Natural killer cell treated with Interleukin-12 subunit alpha and Interleukin-12 subunit beta and Interleukin-15 and Interleukin-18, amount 100 ng/mL, for 72 hours (primary cell): Measurements from ENCODE around the gene BPIFA1. TPM values are rescaled to one million over a fixed set of nuclear protein-coding genes. Genes with fewer than 3 reads are reported as not detected.

Experiments
- ATAC-seq, 2 donors: fragments of 150-1000 bp; cut with Tn5 transposase in 1 of 2; sonication (Bioruptor Pico), chemical (Tn5 transposase) in 1 of 2; 2 replicates each; pipeline ENCODE4 v1.10.0; 2021
- DNase-seq: peaks from one replicate; pipeline ENCODE4 v3.0.0; 2022; ENCODE audit warnings: low spot score
- H3K27ac Mint-ChIP-seq, 2 donors: 1 replicate in 1 of 2; 2 replicates in 1 of 2; pipeline ENCODE4 v1.8.0; 2022; ENCODE audit warnings: mixed read lengths in 2 of 2, mild to moderate bottlenecking in 1 of 2, moderate library complexity in 1 of 2
- H3K27me3 Mint-ChIP-seq, 2 donors: 1 replicate in 1 of 2; 2 replicates in 1 of 2; pipeline ENCODE4 v1.8.0; 2022; ENCODE audit warnings: mixed read lengths in 2 of 2
- H3K36me3 Mint-ChIP-seq: one replicate; pipeline ENCODE4 v1.8.0; 2022; ENCODE audit warnings: mixed read lengths
- H3K4me1 Mint-ChIP-seq, 2 donors: 1 replicate in 1 of 2; 2 replicates in 1 of 2; pipeline ENCODE4 v1.8.0; 2022; ENCODE audit warnings: low read depth in 2 of 2, mixed read lengths in 2 of 2, mild to moderate bottlenecking in 1 of 2
- H3K4me3 Mint-ChIP-seq: one replicate; pipeline ENCODE4 v1.8.0; 2022; ENCODE audit warnings: mixed read lengths
- H3K9me3 Mint-ChIP-seq: 2 replicates; pipeline ENCODE4 v1.8.0; 2022; ENCODE audit warnings: mixed read lengths
- total RNA-seq, 2 donors: library from RNA; stranded (reverse); gene quantifications; one replicate each; pipeline ENCODE4 v1.2.3, GENCODE V29; 2022

The BPIFA1 gene
- total RNA-seq = not detected

- peaks cover 8 to 19% of the 10 kb centered on the region in 2 donors for H3K27me3 Mint-ChIP-seq
These were observed at the start of gene BPIFA1 for GRCh38 chr20:33235696-33236095. Gene BPIFA1, plus strand, starts transcription at chr20:33235996. Its CDS starts 1,716 bp downstream, at chr20:33237712.

GRCh38 chr20:33187491-33187890 is 48.3 kb upstream of the BPIFA1 start:
- Mint-ChIP-seq H3K4me1 (no peaks in the 10 kb centered on the region), H3K4me3 (no peak overlapping the region), H3K27ac (no peak overlapping the region), H3K9me3 (no peaks in the 10 kb centered on the region), H3K27me3 (peaks cover 10% of the 10 kb centered on the region in 2 donors), H3K36me3 (no peaks in the 10 kb centered on the region)
- DNase-seq = no peak
- no peak for ATAC-seq

More at GRCh38 chr20:33235696-33236095, at the start of gene BPIFA1:
- no peak for DNase-seq
- peaks cover 3 to 13% of the 10 kb centered on the region in 2 donors for H3K4me1 Mint-ChIP-seq
- no peaks in the 10 kb centered on the region for H3K9me3 Mint-ChIP-seq
- ATAC-seq = no peak
- no peak within 1 kb of the TSS for H3K27ac Mint-ChIP-seq
- H3K36me3 Mint-ChIP-seq = no peaks in the 10 kb centered on the region
- no peak within 1 kb of the TSS for H3K4me3 Mint-ChIP-seq

DNA sequence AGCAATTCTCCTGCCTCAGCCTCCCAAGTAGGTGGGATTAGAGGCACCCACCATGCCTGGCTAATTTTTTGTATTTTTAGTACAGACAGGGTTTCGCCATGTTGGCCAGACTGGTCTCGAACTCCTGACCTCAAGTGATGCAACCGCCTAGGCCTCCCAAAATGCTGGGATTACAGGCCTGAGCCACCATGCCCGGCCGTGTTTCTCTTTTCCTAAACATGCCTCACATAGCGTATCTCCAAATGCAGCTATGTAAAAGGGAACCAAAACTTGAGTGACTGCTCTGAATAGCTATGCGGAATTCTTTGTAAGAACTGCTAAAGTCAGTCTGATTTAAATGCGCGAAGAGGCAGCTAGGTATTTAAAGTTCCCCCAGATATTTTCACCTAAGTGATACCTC is 47.4 kb upstream of the BPIFA1 start:
- no peaks in the 10 kb centered on the region for H3K9me3 Mint-ChIP-seq
- ATAC-seq (no peak), DNase-seq (no peak)

GRCh38 chr20:33191484-33191883 is 44.3 kb upstream of the BPIFA1 start:
- no peaks in the 10 kb centered on the region for H3K36me3 Mint-ChIP-seq
- H3K4me1 Mint-ChIP-seq = no peaks in the 10 kb centered on the region
- H3K4me3 Mint-ChIP-seq = no peak overlapping the region
- H3K9me3 Mint-ChIP-seq = no peaks in the 10 kb centered on the region
- ATAC-seq (no peak), DNase-seq (no peak)
- no peak overlapping the region for H3K27ac Mint-ChIP-seq
- H3K27me3 Mint-ChIP-seq = peaks cover 12 to 19% of the 10 kb centered on the region in 2 donors

More for the DNA sequence above, 47.4 kb upstream of the BPIFA1 start:
- peaks cover 10% of the 10 kb centered on the region in 2 donors for H3K27me3 Mint-ChIP-seq
- no peaks in the 10 kb centered on the region for H3K36me3 Mint-ChIP-seq
- no peak overlapping the region for H3K4me3 Mint-ChIP-seq
- H3K27ac Mint-ChIP-seq = no peak overlapping the region
- no peaks in the 10 kb centered on the region for H3K4me1 Mint-ChIP-seq

GRCh38 chr20:33191955-33192354 is 43.8 kb upstream of the BPIFA1 start:
- no peak for ATAC-seq
- Mint-ChIP-seq H3K36me3 (no peaks in the 10 kb centered on the region), H3K4me3 (no peak overlapping the region), H3K27ac (no peak overlapping the region), H3K9me3 (no peaks in the 10 kb centered on the region), H3K27me3 (peaks cover 12 to 19% of the 10 kb centered on the region in 2 donors), H3K4me1 (no peaks in the 10 kb centered on the region)
- DNase-seq = no peak

DNA sequence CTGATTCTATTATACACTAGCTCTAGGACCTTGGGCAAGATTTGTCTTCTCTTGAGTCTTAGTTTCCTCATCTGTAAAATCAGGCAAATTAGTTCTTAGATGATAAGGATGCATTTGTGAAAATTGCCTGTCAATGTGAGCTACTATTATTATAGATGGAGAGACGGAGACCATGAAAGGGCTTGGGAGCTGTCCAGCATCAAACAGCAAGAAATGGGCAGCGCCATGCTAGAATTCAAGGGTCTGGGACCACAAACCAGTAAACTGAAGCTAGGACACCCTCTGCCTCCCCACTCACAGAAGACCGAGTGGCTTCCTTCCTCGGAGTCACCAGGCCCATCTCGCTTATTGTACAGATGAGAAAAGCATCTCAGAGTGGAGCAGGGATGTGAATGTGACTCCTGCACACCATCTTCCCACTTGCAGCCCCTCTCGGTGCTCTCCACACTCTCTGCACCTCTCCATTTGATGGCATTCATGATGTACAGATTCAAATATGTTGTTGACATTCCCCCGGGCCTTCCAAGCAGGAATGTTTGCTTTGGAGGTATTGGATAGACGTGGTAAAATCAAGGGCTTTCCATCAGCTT is 42.8 kb upstream of the BPIFA1 start:
- ATAC-seq (no peak), DNase-seq (no peak)
- peaks cover 12 to 19% of the 10 kb centered on the region in 2 donors for H3K27me3 Mint-ChIP-seq
- no peaks in the 10 kb centered on the region for H3K36me3 Mint-ChIP-seq
- no peaks in the 10 kb centered on the region for H3K9me3 Mint-ChIP-seq
- no peak overlapping the region for H3K4me3 Mint-ChIP-seq
- no peaks in the 10 kb centered on the region for H3K4me1 Mint-ChIP-seq
- H3K27ac Mint-ChIP-seq = no peak overlapping the region

DNA sequence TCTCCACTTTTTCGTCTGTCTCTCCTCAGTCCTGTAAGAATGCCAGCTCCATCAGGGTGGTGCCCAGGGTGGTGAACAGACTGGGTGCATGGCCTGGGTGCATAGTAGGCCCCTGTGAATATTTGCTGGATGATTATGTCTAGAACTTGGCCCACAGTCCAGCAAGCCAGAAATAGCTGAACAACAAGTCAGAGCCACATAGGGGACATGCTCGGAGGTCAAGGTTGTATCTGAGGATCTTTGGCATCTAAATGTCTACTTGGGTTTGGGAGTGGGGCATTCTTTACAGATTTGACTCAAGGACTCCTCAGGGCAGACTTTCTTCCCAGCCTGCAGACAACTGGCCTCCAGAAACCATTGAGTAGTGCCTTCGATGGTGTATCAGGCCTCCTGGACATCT is 36.8 kb upstream of the BPIFA1 start:
- DNase-seq = no peak
- no peak overlapping the region for H3K27ac Mint-ChIP-seq
- H3K4me1 Mint-ChIP-seq = no peaks in the 10 kb centered on the region
- no peaks in the 10 kb centered on the region for H3K9me3 Mint-ChIP-seq
- no peak overlapping the region for H3K4me3 Mint-ChIP-seq
- H3K27me3 Mint-ChIP-seq = peaks cover 29 to 41% of the 10 kb centered on the region in 2 donors
- no peaks in the 10 kb centered on the region for H3K36me3 Mint-ChIP-seq
- ATAC-seq = no peak

DNA sequence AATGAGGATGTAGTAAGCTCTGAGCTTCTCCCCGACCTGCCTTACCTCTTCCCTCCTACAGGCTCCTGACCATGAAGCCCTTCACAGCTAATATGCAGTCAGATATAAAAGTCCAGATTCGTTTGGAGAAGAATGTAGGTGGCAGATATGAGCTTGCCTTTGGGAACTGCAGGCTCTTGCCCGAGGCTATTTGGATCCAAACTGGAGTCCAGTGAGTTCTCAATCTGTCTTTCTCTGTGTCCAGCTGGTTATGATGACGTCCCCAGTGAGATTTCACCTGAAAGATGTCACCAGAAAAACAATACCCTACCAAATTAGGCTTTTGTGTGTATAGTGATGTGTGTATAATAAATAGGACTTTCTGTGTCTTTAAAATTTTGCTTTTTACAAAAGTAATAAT is 33.3 kb upstream of the BPIFA1 start:
- H3K36me3 Mint-ChIP-seq = no peaks in the 10 kb centered on the region
- DNase-seq (no peak), ATAC-seq (no peak)
- no peak overlapping the region for H3K27ac Mint-ChIP-seq
- no peaks in the 10 kb centered on the region for H3K4me1 Mint-ChIP-seq
- H3K4me3 Mint-ChIP-seq = no peak overlapping the region
- H3K9me3 Mint-ChIP-seq = no peaks in the 10 kb centered on the region
- H3K27me3 Mint-ChIP-seq = peaks cover 39 to 46% of the 10 kb centered on the region in 2 donors

GRCh38 chr20:33203444-33203843 is 32.4 kb upstream of the BPIFA1 start:
- no peak overlapping the region for H3K27ac Mint-ChIP-seq
- peaks cover 43 to 49% of the 10 kb centered on the region in 2 donors for H3K27me3 Mint-ChIP-seq
- H3K4me1 Mint-ChIP-seq = no peaks in the 10 kb centered on the region
- DNase-seq = no peak
- ATAC-seq = no peak
- no peaks in the 10 kb centered on the region for H3K9me3 Mint-ChIP-seq
- no peak overlapping the region for H3K4me3 Mint-ChIP-seq
- H3K36me3 Mint-ChIP-seq = no peaks in the 10 kb centered on the region

GRCh38 chr20:33209789-33210188 is 26.0 kb upstream of the BPIFA1 start:
- Mint-ChIP-seq H3K36me3 (no peaks in the 10 kb centered on the region), H3K27ac (no peak overlapping the region), H3K27me3 (peaks cover 34 to 42% of the 10 kb centered on the region in 2 donors), H3K4me3 (no peak overlapping the region), H3K9me3 (peaks cover 3% of the 10 kb centered on the region), H3K4me1 (peaks cover 0 to 5% of the 10 kb centered on the region in 2 donors)
- DNase-seq (no peak), ATAC-seq (peak in 1 of 2 donors; percentile 57)

- Mint-ChIP-seq H3K9me3 (peaks cover 3% of the 10 kb centered on the region), H3K27me3 (peaks cover 36 to 43% of the 10 kb centered on the region in 2 donors), H3K4me3 (no peak overlapping the region), H3K4me1 (peaks cover 0 to 5% of the 10 kb centered on the region in 2 donors), H3K36me3 (no peaks in the 10 kb centered on the region), H3K27ac (no peak overlapping the region)
- ATAC-seq = no peak
- no peak for DNase-seq
These were observed 25.4 kb upstream of the BPIFA1 start for GRCh38 chr20:33210371-33210770.

- peaks cover 0 to 5% of the 10 kb centered on the region in 2 donors for H3K4me1 Mint-ChIP-seq
- H3K36me3 Mint-ChIP-seq = no peaks in the 10 kb centered on the region
- DNase-seq (no peak), ATAC-seq (no peak)
- H3K9me3 Mint-ChIP-seq = peaks cover 3% of the 10 kb centered on the region
- H3K4me3 Mint-ChIP-seq = no peak overlapping the region
- no peak overlapping the region for H3K27ac Mint-ChIP-seq
- peaks cover 41 to 46% of the 10 kb centered on the region in 2 donors for H3K27me3 Mint-ChIP-seq
These were observed 23.9 kb upstream of the BPIFA1 start for GRCh38 chr20:33211817-33212424.

DNA sequence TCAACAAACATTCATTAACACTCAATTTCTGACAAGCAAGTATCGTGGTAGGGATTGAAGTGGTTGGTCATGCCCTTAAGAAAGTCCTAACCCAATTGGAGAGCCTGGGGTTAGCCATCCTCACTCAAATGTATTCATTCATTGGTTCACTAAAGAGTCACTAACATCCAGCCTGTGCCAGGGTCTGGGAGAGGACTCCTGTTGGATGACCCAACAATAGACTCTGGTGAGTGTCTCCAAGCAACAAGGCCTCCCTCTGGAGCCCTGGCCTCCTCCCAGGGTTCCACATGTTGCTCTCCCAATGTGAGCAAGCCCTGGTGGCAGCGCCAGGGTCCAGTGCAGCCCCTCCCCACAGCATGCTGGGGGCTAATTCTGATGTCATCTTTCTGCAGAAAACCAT is 18.7 kb upstream of the BPIFA1 start, which contains the start of gene BPIFA3:
Gene BPIFA3, plus strand, starts transcription at position 301 of the 400 bp plus-strand sequence. CDS start 185 bp downstream, outside the sequence.
- Mint-ChIP-seq H3K27me3 (peaks cover 20 to 41% of the 10 kb centered on the region in 2 donors), H3K27ac (no peak within 1 kb of the TSS), H3K4me3 (no peak within 1 kb of the TSS), H3K9me3 (no peaks in the 10 kb centered on the region), H3K4me1 (no peaks in the 10 kb centered on the region), H3K36me3 (no peaks in the 10 kb centered on the region)
- ATAC-seq (no peak), DNase-seq (no peak)

GRCh38 chr20:33224399-33224798 is 11.4 kb upstream of the BPIFA1 start:
- H3K9me3 Mint-ChIP-seq = no peaks in the 10 kb centered on the region
- no peak overlapping the region for H3K27ac Mint-ChIP-seq
- ATAC-seq = no peak
- H3K4me3 Mint-ChIP-seq = no peak overlapping the region
- peaks cover under 1 to 7% of the 10 kb centered on the region in 2 donors for H3K4me1 Mint-ChIP-seq
- H3K36me3 Mint-ChIP-seq = no peaks in the 10 kb centered on the region
- H3K27me3 Mint-ChIP-seq = peaks cover 12 to 18% of the 10 kb centered on the region in 2 donors
- no peak for DNase-seq
